SK-N-SH (cell line): ENCODE data around the gene PSMD7. TPM values are rescaled to one million over a fixed set of nuclear protein-coding genes. Genes with fewer than 3 reads are reported as not detected.

ENCODE experiments used
- CTCF ChIA-PET: fragments of 300-600, 350-600 bp; formaldehyde crosslinking; extraction: SDS; loops from one replicate; lab custom pipeline; 2021; lab: Yijun Ruan, JAX
- POLR2A ChIA-PET: fragments of 350-600 bp; sonication (Branson Sonifier 250); formaldehyde crosslinking; extraction: SDS; loops from one replicate; lab custom pipeline; 2020; ENCODE audit warnings: antibody characterized with exemption, inconsistent platforms; lab: Yijun Ruan, JAX
- DNase-seq: peaks from one replicate; pipeline ENCODE4 v3.0.0; 2012
- H2AFZ ChIP-seq: fragments of 200-600 bp; sonication (generic); 2 replicates; pipeline ENCODE4 v1.8.1; 2016; ENCODE audit warnings: antibody characterized with exemption, mild to moderate bottlenecking, low read depth
- H3F3A ChIP-seq: fragments of 200-600 bp; sonication (generic); replicated peaks from 2 replicates; pipeline ENCODE3; 2016; ENCODE audit warnings: antibody characterized with exemption, mild to moderate bottlenecking; ENCODE audit not compliant: insufficient read depth
- H3K27ac ChIP-seq, 2 experiments: fragments of 200-500 bp in 1 of 2; fragments of 200-600 bp in 1 of 2; sonication (Bioruptor generic) in 1 of 2; sonication (generic), shearing (Covaris generic) in 1 of 2; 2 replicates each; pipeline versions ENCODE4 v1.5.1 to v1.6.1; 2014 to 2016; ENCODE audit warnings: low read depth in 2 of 2, inconsistent platforms in 1 of 2, low read length in 1 of 2, mild to moderate bottlenecking in 1 of 2, mixed read lengths in 1 of 2
- H3K27me3 ChIP-seq: fragments of 200-600 bp; sonication (generic), shearing (Covaris generic); 2 replicates; pipeline ENCODE4 v1.6.1; 2016; ENCODE audit warnings: mixed run types; ENCODE audit not compliant: insufficient read depth
- H3K36me3 ChIP-seq, 2 experiments: fragments of 200-500 bp in 1 of 2; fragments of 200-600 bp in 1 of 2; sonication (Bioruptor generic) in 1 of 2; sonication (generic) in 1 of 2; replicated peaks in 1 of 2; 2 replicates each; pipeline versions ENCODE3 to v1.5.1; 2014 to 2016; ENCODE audit warnings: low read length in 1 of 2, mild to moderate bottlenecking in 1 of 2; ENCODE audit not compliant: insufficient read depth in 2 of 2, control insufficient read depth in 1 of 2
- H3K4me1 ChIP-seq, 2 experiments: fragments of 200-500 bp in 1 of 2; fragments of 200-600 bp in 1 of 2; sonication (Bioruptor generic) in 1 of 2; sonication (generic), shearing (Covaris generic) in 1 of 2; 2 replicates each; pipeline versions ENCODE4 v1.5.1 to v1.6.1; 2014 to 2016; ENCODE audit warnings: low read depth in 1 of 2, low read length in 1 of 2, mixed run types in 1 of 2; ENCODE audit not compliant: insufficient read depth in 2 of 2, control insufficient read depth in 1 of 2
- H3K4me2 ChIP-seq: fragments of 200-600 bp; sonication (generic), shearing (Covaris generic); 2 replicates; pipeline ENCODE4 v1.6.1; 2017; ENCODE audit warnings: mixed run types
- H3K4me3 ChIP-seq, 2 experiments: fragments of 200-500 bp in 1 of 2; fragments of 200-600 bp in 1 of 2; sonication (Bioruptor generic) in 1 of 2; sonication (generic), shearing (Covaris generic) in 1 of 2; 2 replicates each; pipeline versions ENCODE4 v1.5.1 to v1.8.1; 2014 to 2016; ENCODE audit warnings: low read depth in 2 of 2, inconsistent platforms in 1 of 2, low read length in 1 of 2, mild to moderate bottlenecking in 1 of 2, mixed read lengths in 1 of 2, moderate library complexity in 1 of 2
- H3K79me2 ChIP-seq: fragments of 200-600 bp; sonication (generic); 2 replicates; pipeline ENCODE4 v1.8.1; 2017; ENCODE audit warnings: mild to moderate bottlenecking; ENCODE audit not compliant: insufficient read depth
- H3K9ac ChIP-seq: fragments of 200-600 bp; sonication (generic); 2 replicates; pipeline ENCODE4 v1.6.1; 2017; ENCODE audit warnings: mixed run types
- H3K9me2 ChIP-seq: fragments of 200-600 bp; sonication (generic); 2 replicates; pipeline ENCODE4 v1.6.1; 2017; ENCODE audit warnings: mixed run types
- H3K9me3 ChIP-seq: fragments of 200-600 bp; sonication (generic); 2 replicates; pipeline ENCODE4 v1.6.1; 2017; ENCODE audit warnings: mixed run types, mild to moderate bottlenecking, moderate library complexity
- H4K20me1 ChIP-seq: fragments of 200-600 bp; sonication (generic); 2 replicates; pipeline ENCODE4 v1.6.1; 2017; ENCODE audit warnings: mild to moderate bottlenecking, mixed run types; ENCODE audit not compliant: insufficient read depth
- EP300 ChIP-seq, 2 experiments: IDR thresholded peaks; 2 replicates each; pipeline versions ENCODE4 v1.4.0 to v1.6.1; 2012; ENCODE audit warnings: borderline replicate concordance in 1 of 2, low read depth in 1 of 2, low read length in 1 of 2
- FOXM1 ChIP-seq: IDR thresholded peaks from 2 replicates; pipeline ENCODE4 v1.4.0; 2012; ENCODE audit warnings: low read depth, mild to moderate bottlenecking
- GATA2 ChIP-seq: sonication (generic); formaldehyde crosslinking; IDR thresholded peaks from 2 replicates; pipeline ENCODE4 v1.5.0; 2020; ENCODE audit warnings: mild to moderate bottlenecking, missing genetic modification reagents
- JUND ChIP-seq: IDR thresholded peaks from 2 replicates; pipeline ENCODE4 v1.4.0; 2012
- MEF2A ChIP-seq: IDR thresholded peaks from 2 replicates; pipeline ENCODE4 v1.4.0; 2012; ENCODE audit warnings: low read depth, borderline replicate concordance
- NFIC ChIP-seq: IDR thresholded peaks from 2 replicates; pipeline ENCODE4 v1.4.0; 2012; ENCODE audit warnings: borderline replicate concordance
- NRF1 ChIP-seq: IDR thresholded peaks from 2 replicates; pipeline ENCODE4 v1.6.1; 2012; ENCODE audit warnings: low read depth, mild to moderate bottlenecking, low read length
- POLR2AphosphoS5 ChIP-seq: IDR thresholded peaks from 2 replicates; pipeline ENCODE4 v1.6.1; 2012; ENCODE audit warnings: low read depth, low read length
- RCOR1 ChIP-seq: fragments of 150-350 bp; IDR thresholded peaks from 2 replicates; pipeline ENCODE4 v1.6.1; 2017; ENCODE audit warnings: antibody characterized with exemption, low read length
- RXRA ChIP-seq: IDR thresholded peaks from 2 replicates; pipeline ENCODE4 v1.4.0; 2012; ENCODE audit warnings: low read depth, mild to moderate bottlenecking, borderline replicate concordance
- TCF12 ChIP-seq: IDR thresholded peaks from 2 replicates; pipeline ENCODE4 v1.4.0; 2012
- TEAD4 ChIP-seq: IDR thresholded peaks from 2 replicates; pipeline ENCODE4 v1.4.0; 2012; ENCODE audit warnings: mild to moderate bottlenecking, borderline replicate concordance; ENCODE audit not compliant: insufficient read depth
- YY1 ChIP-seq: IDR thresholded peaks from 2 replicates; pipeline ENCODE4 v1.4.0; 2012; ENCODE audit warnings: low read depth, mild to moderate bottlenecking
- WGBS: methylation state at CpG from one replicate; pipeline ENCODE4 v1.1.6; 2017; ENCODE audit warnings: low lambda C conversion rate; 5-methylcytosine and 5-hydroxymethylcytosine counted together
- polyA plus RNA-seq, 3 experiments: library from polyadenylated mRNA; depleted of rRNA; stranded (reverse); fragments of >200 nt; gene quantifications; 2 replicates each; pipeline ENCODE4 v1.2.3, GENCODE V29; 2012
- TF ChIP-seq, protein P1 (sequence below): IDR thresholded peaks from 2 replicates; pipeline ENCODE4 v1.4.0; 2012; ENCODE audit warnings: low read depth
- TF ChIP-seq, protein P2 (sequence below): IDR thresholded peaks from 2 replicates; pipeline ENCODE4 v1.6.1; 2012; ENCODE audit warnings: mild to moderate bottlenecking, low read depth, low read length, moderate library complexity
- TF ChIP-seq, protein P3 (sequence below): IDR thresholded peaks from 2 replicates; pipeline ENCODE4; 2012
- TF ChIP-seq, protein P4 (sequence below): fragments of 150-350 bp; IDR thresholded peaks from 2 replicates; pipeline ENCODE4 v1.6.1; 2016; ENCODE audit warnings: mild to moderate bottlenecking, low read depth, low read length

PSMD7 gene
- polyA plus RNA-seq, 1 of the 3 experiments (the other 2 are of a cell fraction), result 142 TPM

DNA sequence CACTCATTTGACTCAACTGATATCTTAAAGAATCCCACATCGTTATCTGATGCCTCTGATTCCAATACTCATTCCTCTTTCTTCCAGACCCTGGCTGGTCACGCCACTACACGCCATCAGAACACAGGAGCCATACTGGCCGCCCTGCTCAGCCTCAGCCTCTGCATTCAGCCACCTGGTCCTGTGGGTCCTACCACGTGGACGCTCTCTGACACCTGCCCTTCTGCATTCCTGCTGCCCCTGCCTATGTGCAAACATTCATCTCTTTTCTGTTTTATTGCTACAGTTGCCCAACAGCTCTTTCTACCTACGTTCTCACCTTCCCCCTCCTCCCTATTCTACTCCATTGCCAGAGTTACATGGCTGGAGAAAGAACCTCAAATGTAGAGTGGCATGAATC, 18.4 kb downstream of the PSMD7 start (continued):
- TF ChIP-seq NRF1 (no peak), FOXM1 (no peak)

DNA sequence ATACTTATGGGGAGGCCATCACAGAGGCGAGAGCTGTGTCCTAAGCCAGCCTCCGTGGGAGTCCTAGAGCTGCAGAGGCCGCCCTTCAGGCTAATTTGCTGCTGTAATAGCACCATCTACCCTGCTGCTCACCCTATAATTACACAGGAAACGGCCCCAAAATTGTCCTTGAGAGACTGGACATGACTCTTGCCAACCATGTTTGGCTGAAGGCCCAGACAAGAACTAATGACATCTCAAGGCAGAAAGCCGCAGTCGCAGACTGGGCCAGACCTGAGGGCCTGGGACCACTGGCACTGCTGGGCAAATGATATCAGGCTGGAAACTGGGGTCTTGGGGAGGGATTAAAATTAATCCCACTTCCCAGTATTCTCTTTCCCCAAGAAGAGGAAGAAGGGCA, 24.1 kb downstream of the PSMD7 start:
- peaks cover 0 to 4% of the 10 kb centered on the region in 2 experiments; a peak in 1 of 4 replicates for H3K4me1 ChIP-seq
- H3F3A ChIP-seq, result no peaks in the 10 kb centered on the region
- TF ChIP-seq TEAD4, result no peak
- TF ChIP-seq, protein P1, sequence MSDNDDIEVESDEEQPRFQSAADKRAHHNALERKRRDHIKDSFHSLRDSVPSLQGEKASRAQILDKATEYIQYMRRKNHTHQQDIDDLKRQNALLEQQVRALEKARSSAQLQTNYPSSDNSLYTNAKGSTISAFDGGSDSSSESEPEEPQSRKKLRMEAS, result no peak
- TF ChIP-seq MEF2A, result no peak
- TF ChIP-seq TCF12, result no peak
- no peak for TF ChIP-seq JUND
- TF ChIP-seq, protein P2, sequence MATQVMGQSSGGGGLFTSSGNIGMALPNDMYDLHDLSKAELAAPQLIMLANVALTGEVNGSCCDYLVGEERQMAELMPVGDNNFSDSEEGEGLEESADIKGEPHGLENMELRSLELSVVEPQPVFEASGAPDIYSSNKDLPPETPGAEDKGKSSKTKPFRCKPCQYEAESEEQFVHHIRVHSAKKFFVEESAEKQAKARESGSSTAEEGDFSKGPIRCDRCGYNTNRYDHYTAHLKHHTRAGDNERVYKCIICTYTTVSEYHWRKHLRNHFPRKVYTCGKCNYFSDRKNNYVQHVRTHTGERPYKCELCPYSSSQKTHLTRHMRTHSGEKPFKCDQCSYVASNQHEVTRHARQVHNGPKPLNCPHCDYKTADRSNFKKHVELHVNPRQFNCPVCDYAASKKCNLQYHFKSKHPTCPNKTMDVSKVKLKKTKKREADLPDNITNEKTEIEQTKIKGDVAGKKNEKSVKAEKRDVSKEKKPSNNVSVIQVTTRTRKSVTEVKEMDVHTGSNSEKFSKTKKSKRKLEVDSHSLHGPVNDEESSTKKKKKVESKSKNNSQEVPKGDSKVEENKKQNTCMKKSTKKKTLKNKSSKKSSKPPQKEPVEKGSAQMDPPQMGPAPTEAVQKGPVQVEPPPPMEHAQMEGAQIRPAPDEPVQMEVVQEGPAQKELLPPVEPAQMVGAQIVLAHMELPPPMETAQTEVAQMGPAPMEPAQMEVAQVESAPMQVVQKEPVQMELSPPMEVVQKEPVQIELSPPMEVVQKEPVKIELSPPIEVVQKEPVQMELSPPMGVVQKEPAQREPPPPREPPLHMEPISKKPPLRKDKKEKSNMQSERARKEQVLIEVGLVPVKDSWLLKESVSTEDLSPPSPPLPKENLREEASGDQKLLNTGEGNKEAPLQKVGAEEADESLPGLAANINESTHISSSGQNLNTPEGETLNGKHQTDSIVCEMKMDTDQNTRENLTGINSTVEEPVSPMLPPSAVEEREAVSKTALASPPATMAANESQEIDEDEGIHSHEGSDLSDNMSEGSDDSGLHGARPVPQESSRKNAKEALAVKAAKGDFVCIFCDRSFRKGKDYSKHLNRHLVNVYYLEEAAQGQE, result no peak
- H3K4me2 ChIP-seq, result no peak overlapping the region
- POLR2A ChIA-PET, result no interaction called here
- H3K27me3 ChIP-seq, result no peaks in the 10 kb centered on the region
- H3K36me3 ChIP-seq, result peaks cover 2 to 7% of the 10 kb centered on the region in 2 experiments
- no peak overlapping the region for H2AFZ ChIP-seq
- H3K4me3 ChIP-seq, result no peak overlapping the region
- no peaks in the 10 kb centered on the region for H3K9me2 ChIP-seq
- H3K27ac ChIP-seq, result peak overlapping the region in 1 of 2 experiments; percentile 4; a peak in 1 of 4 replicates
- H4K20me1 ChIP-seq, result no peaks in the 10 kb centered on the region
- H3K9ac ChIP-seq, result no peak overlapping the region
- CTCF ChIA-PET, result interaction anchor here (1.4 to 5.0 kb wide), 3 partner anchors 9 to 16 kb away, joined by 4 to 18 read pairs (median 7); no protein-coding TSS in a partner anchor
- no peaks in the 10 kb centered on the region for H3K9me3 ChIP-seq
- H3K79me2 ChIP-seq, result no peaks in the 10 kb centered on the region
- no peak for DNase-seq
- WGBS, result 83% methylated on average over 6 of the region's 6 CpGs

DNA sequence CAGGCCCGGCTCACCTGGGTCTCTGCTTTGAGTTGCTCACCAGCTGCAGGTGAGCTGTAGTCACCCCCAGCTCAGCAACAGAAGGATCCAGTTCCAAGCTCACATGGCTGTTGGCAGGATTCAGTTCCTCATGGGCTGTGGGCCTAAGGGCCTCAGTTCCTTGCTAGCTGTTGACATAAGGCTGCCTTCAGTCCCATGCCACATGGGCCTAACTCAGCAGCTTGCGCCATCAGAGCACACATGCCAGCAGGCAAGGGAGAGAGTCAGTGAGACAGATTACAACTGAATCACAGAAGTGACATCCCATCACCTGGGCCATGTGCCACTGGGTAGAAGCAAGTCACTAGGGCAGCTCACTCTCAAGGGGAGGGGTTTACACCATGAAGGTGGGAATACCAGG, 24.7 kb downstream of the PSMD7 start:
- H3F3A ChIP-seq, result no peaks in the 10 kb centered on the region
- H3K9me2 ChIP-seq, result no peaks in the 10 kb centered on the region
- peaks cover 8 to 10% of the 10 kb centered on the region in 2 experiments for H3K36me3 ChIP-seq
- no peaks in the 10 kb centered on the region for H3K9me3 ChIP-seq
- no peak overlapping the region for H3K4me2 ChIP-seq
- 67% methylated on average over 1 of the region's 2 CpGs for WGBS
- H3K27ac ChIP-seq, result peak overlapping the region in 1 of 2 experiments; percentile 3; a peak in 1 of 4 replicates
- H3K9ac ChIP-seq, result no peak overlapping the region
- ChIA-PET CTCF (interaction anchor here (1.2 to 5.0 kb wide), 3 partner anchors 8 to 17 kb away, joined by 4 to 18 read pairs (median 4); no protein-coding TSS in a partner anchor), POLR2A (no interaction called here)
- no peaks in the 10 kb centered on the region for H4K20me1 ChIP-seq
- H3K4me3 ChIP-seq, result no peak overlapping the region
- H3K79me2 ChIP-seq, result no peaks in the 10 kb centered on the region
- H3K27me3 ChIP-seq, result no peaks in the 10 kb centered on the region
- DNase-seq, result no peak
- H2AFZ ChIP-seq, result no peak overlapping the region
- peaks cover 0 to 4% of the 10 kb centered on the region in 2 experiments; a peak in 1 of 4 replicates for H3K4me1 ChIP-seq
- TF ChIP-seq POLR2AphosphoS5 (no peak), RCOR1 (no peak), GATA2 (no peak), EP300 (IDR thresholded peaks at IDR 0.05; ENCODE audit: borderline replicate concordance in 1 of 2, low read depth in 1 of 2, low read length in 1 of 2) (no peak), RXRA (no peak), YY1 (no peak), NFIC (no peak)
- TF ChIP-seq, protein P3, sequence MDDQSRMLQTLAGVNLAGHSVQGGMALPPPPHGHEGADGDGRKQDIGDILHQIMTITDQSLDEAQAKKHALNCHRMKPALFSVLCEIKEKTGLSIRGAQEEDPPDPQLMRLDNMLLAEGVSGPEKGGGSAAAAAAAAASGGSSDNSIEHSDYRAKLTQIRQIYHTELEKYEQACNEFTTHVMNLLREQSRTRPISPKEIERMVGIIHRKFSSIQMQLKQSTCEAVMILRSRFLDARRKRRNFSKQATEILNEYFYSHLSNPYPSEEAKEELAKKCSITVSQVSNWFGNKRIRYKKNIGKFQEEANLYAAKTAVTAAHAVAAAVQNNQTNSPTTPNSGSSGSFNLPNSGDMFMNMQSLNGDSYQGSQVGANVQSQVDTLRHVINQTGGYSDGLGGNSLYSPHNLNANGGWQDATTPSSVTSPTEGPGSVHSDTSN, result no peak
- TF ChIP-seq, protein P4, sequence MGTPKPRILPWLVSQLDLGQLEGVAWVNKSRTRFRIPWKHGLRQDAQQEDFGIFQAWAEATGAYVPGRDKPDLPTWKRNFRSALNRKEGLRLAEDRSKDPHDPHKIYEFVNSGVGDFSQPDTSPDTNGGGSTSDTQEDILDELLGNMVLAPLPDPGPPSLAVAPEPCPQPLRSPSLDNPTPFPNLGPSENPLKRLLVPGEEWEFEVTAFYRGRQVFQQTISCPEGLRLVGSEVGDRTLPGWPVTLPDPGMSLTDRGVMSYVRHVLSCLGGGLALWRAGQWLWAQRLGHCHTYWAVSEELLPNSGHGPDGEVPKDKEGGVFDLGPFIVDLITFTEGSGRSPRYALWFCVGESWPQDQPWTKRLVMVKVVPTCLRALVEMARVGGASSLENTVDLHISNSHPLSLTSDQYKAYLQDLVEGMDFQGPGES, result no peak
- TF ChIP-seq, protein P2, result no peak
